Stromal cell of bone marrow (primary cell): ENCODE measurements around the gene ISOC1.

ENCODE experiments used
- DNase-seq: peaks from one replicate; pipeline ENCODE4 v3.0.0-alpha.2; 2012; ENCODE audit warnings: low read depth

ISOC1 gene

GRCh38 chr5:129125819-129126218 is 31.3 kb downstream of the ISOC1 start:
- DNase-seq: no peak

GRCh38 chr5:129133553-129133952 is 39.0 kb downstream of the ISOC1 start:
- no peak for DNase-seq

- no peak for DNase-seq
Measured at GRCh38 chr5:129135633-129136032, 41.1 kb downstream of the ISOC1 start.

GRCh38 chr5:129137637-129138036 is 43.1 kb downstream of the ISOC1 start:
- DNase-seq: no peak

GRCh38 chr5:129141078-129141477 is 46.5 kb downstream of the ISOC1 start:
- DNase-seq: no peak

- DNase-seq: no peak
Measured at GRCh38 chr5:129141696-129142095, 47.1 kb downstream of the ISOC1 start.

GRCh38 chr5:129155876-129156275 is 61.3 kb downstream of the ISOC1 start:
- no peak for DNase-seq

- no peak for DNase-seq
Measured at GRCh38 chr5:129161830-129162229, 67.3 kb downstream of the ISOC1 start.
